Stomach smooth muscle (tissue), 2 donors: ENCODE measurements around the gene PNRC1.

ENCODE experiments used
- H3K27ac ChIP-seq: one replicate; pipeline ENCODE4 v1.7.0; 2013; ENCODE audit warnings: mild to moderate bottlenecking, low read length, inconsistent platforms
- H3K27me3 ChIP-seq, 2 donors: one replicate each; pipeline ENCODE4 v1.7.0; 2013; ENCODE audit warnings: low read length in 2 of 2; ENCODE audit not compliant: insufficient read depth in 2 of 2, control insufficient read depth in 1 of 2
- H3K36me3 ChIP-seq, 2 donors: one replicate each; pipeline ENCODE4 v1.7.0; 2013; ENCODE audit warnings: low read length in 2 of 2; ENCODE audit not compliant: control insufficient read depth in 2 of 2, insufficient read depth in 2 of 2
- H3K4me1 ChIP-seq: one replicate; pipeline ENCODE4 v1.7.0; 2013; ENCODE audit warnings: low read length; ENCODE audit not compliant: control insufficient read depth, insufficient read depth
- H3K4me3 ChIP-seq, 2 donors: one replicate each; pipeline ENCODE4 v1.7.0; 2013; ENCODE audit warnings: low read length in 2 of 2
- H3K9ac ChIP-seq, 2 donors: one replicate each; pipeline ENCODE4 v1.7.0; 2013; ENCODE audit warnings: low read length in 2 of 2, mild to moderate bottlenecking in 1 of 2
- H3K9me3 ChIP-seq, 2 donors: one replicate each; pipeline ENCODE4 v1.7.0; 2013; ENCODE audit warnings: low read length in 2 of 2; ENCODE audit not compliant: control insufficient read depth in 2 of 2
- donor health status: healthy.
- donor health status: Pancreatic carcinoma.

PNRC1 gene

DNA sequence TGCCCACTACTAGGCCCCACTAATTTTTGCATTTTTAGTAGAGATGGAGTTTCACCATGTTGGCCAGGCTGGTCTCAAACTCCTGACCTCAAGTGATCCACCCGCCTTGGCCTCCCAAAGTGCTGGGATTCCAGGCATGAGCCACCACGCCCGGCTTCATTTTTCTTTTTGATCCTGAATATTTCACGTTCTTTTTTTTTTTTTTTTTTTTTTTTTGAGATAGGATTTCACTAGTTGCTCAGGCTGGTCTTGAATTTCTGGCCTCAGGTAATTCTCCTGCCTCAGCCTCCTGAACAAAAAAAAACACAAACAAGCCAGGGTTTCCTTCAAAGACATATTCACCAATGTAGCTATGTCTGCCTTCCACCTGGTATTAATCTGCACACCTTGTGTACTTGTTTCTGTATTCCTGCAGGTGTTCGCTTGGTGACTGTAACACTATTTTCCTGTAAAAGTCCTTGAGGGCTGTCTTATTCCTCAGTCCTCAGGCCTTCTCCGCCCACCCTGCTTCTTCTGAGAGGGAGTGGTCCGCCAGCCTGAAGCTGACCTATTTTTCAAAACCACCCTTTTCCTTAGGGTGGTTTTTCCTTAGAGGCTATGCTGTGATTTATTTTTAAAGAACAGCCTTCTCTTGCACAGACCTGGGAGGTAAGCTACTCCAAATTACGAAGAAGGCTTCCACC is 36.1 kb upstream of the PNRC1 start:
- H3K36me3 ChIP-seq: no peaks in the 10 kb centered on the region
- H3K9ac ChIP-seq: no peak overlapping the region
- H3K9me3 ChIP-seq: no peaks in the 10 kb centered on the region
- no peaks in the 10 kb centered on the region for H3K4me1 ChIP-seq
- no peak overlapping the region for H3K4me3 ChIP-seq
- no peaks in the 10 kb centered on the region for H3K27me3 ChIP-seq
- H3K27ac ChIP-seq: no peak overlapping the region

DNA sequence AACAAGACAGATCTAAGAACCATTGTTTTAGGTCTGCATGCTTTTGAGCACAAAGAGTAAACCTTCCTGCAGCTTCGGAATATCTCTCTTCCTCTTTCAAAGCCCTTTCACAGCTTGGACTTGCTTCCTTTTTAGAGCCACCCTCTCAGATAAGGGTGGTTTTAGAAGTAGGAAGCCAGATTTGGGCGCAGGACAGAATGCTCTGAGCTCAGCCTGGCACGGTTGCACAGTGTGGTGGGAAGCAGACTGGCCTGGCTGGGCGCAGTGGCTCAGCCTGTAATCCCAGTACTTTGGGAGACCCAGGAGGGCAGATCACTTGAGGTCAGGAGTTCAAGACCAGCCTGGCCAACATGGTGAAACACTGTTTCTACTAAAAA is 35.6 kb upstream of the PNRC1 start:
- Histone ChIP-seq H3K4me3 (no peak overlapping the region), H3K9me3 (no peaks in the 10 kb centered on the region), H3K27me3 (no peaks in the 10 kb centered on the region), H3K9ac (no peak overlapping the region), H3K27ac (no peak overlapping the region), H3K4me1 (no peaks in the 10 kb centered on the region), H3K36me3 (no peaks in the 10 kb centered on the region)

DNA sequence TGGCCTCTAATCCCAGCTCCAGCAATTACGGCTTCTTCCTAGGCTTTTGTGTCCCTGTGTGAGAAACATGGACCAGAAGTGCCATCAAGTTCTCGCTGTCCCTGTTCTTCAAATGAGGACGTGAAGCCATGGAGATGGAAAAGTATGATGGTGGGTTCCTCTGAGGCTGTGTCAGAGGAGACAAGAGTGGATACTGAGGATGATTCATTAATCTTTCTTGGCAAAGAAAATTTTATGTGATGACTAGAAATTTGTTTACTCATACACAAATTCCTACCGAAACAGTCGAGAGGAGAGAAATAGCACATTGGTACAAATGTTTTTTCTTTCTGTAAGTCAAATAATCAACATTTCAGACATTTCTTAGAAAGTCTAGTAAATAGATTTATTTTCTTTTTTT is 35.0 kb upstream of the PNRC1 start:
- no peaks in the 10 kb centered on the region for H3K27me3 ChIP-seq
- H3K9ac ChIP-seq: no peak overlapping the region
- no peaks in the 10 kb centered on the region for H3K9me3 ChIP-seq
- no peak overlapping the region for H3K4me3 ChIP-seq
- H3K4me1 ChIP-seq: no peaks in the 10 kb centered on the region
- no peak overlapping the region for H3K27ac ChIP-seq
- no peaks in the 10 kb centered on the region for H3K36me3 ChIP-seq

DNA sequence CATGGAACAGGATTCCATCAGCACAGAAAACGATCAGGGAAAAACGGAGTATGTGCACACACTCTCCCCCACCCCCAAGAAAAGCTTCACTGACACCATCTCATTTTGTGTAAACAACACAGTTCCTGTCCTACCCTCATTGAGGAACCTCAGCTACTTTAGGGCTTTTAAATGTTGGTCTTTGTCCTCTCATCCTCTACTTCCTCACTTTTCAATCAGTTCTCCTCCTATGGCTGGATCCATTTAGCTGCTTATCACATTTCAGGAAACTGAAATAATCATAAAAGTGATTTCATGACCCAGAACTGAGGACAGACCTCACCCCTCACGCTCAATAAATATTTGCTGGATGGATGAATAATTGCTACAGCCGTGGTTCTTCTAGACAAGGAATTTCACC is 33.1 kb upstream of the PNRC1 start:
- Histone ChIP-seq H3K9ac (no peak overlapping the region), H3K27me3 (no peaks in the 10 kb centered on the region), H3K4me3 (no peak overlapping the region), H3K27ac (no peak overlapping the region), H3K36me3 (no peaks in the 10 kb centered on the region), H3K4me1 (no peaks in the 10 kb centered on the region), H3K9me3 (no peaks in the 10 kb centered on the region)

DNA sequence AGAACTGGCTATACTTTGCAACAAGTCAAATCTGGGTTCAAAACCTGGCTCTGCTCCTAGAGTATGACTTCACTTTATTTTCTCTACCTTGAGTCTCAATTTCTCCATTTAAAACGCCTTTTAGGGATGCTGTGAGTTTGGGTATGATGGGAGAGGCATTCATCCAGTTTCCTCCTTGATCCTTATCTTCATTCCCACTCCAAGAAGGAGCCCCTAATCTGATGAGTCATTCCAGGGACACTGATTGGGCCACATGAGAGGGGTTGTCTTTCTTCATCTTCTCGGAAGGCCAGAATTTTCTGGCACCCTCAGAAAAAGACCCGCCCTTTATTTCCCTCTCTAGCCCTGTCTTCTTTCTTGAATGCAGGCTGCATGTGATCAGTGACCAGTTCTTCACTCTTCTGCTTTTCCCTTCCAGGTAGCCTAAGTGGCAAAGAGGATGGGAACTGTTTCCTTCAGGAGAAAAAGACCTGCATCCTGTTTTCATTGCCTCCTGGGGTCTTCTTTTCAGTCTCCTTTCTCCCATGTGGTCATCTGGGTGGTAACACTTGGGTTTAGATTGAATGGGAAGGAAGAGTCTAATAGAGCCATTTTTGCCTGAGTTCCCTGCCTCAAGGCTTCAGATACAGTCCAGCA is 32.1 kb upstream of the PNRC1 start:
- Histone ChIP-seq H3K4me3 (no peak overlapping the region), H3K9me3 (no peaks in the 10 kb centered on the region), H3K27ac (no peak overlapping the region), H3K27me3 (no peaks in the 10 kb centered on the region), H3K4me1 (no peaks in the 10 kb centered on the region), H3K9ac (no peak overlapping the region), H3K36me3 (no peaks in the 10 kb centered on the region)

DNA sequence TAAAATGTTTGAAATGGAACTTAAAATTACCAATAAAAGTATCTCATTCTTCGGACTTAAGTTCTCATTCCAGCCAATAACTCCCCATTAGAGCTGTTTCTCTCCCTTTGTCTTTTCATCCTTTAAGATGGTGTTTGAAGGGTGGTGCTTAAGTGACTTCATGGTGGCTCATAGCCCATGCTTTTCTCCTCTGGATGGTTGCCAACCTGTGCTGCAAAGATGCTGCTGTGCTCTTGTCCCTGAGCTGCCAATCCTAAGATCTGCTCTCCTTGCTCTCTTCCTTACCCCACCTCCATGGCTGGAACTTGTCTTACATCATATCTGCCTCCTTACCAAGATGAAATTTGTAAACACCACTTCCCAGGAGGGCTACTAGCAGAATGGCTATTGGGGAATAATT is 31.6 kb upstream of the PNRC1 start:
- Histone ChIP-seq H3K36me3 (no peaks in the 10 kb centered on the region), H3K4me3 (no peak overlapping the region), H3K27ac (no peak overlapping the region), H3K4me1 (no peaks in the 10 kb centered on the region), H3K27me3 (no peaks in the 10 kb centered on the region), H3K9me3 (no peaks in the 10 kb centered on the region), H3K9ac (no peak overlapping the region)

DNA sequence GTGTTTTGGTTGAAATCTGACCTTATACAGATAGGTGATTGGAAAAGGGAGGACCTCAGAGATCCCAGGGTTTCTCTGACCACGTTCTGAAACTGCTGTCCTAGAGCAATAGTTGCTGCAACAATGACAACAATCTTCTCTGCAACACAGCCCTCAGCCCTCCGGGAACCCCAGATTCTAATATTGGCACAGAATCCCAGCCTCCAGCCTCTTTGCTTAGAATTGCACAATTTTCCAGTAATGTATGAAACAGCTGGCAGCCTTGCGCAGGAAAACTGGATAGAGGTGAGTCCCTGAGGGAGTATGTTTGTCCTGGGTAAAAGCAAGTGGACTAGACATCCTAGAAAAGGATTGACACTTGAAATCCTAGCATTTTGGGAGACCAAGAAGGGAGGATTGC is 30.4 kb upstream of the PNRC1 start:
- Histone ChIP-seq H3K9ac (no peak overlapping the region), H3K27ac (no peak overlapping the region), H3K36me3 (no peaks in the 10 kb centered on the region), H3K27me3 (no peaks in the 10 kb centered on the region), H3K4me3 (no peak overlapping the region), H3K4me1 (no peaks in the 10 kb centered on the region), H3K9me3 (no peaks in the 10 kb centered on the region)

DNA sequence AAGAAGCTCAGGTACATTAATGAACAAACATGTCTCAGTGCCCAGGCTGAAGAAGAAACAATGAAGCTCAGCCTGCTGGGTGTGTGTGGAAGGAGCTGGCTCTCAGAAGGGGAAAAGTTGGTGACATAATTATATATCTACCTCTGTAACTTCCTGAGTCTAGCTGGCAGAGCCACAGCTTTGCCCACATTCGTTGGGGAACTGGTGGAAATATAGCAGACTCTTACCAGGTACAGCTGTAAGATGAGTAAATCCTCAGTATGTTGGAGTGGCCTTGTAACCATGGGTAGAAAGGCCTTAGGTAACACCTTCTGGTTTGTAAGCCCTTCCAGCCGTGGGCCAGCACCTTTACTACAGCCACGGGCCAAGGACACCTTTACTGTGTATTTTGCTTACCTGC is 29.9 kb upstream of the PNRC1 start:
- Histone ChIP-seq H3K4me1 (no peaks in the 10 kb centered on the region), H3K27me3 (no peaks in the 10 kb centered on the region), H3K4me3 (no peak overlapping the region), H3K9ac (no peak overlapping the region), H3K27ac (no peak overlapping the region), H3K9me3 (no peaks in the 10 kb centered on the region), H3K36me3 (no peaks in the 10 kb centered on the region)

DNA sequence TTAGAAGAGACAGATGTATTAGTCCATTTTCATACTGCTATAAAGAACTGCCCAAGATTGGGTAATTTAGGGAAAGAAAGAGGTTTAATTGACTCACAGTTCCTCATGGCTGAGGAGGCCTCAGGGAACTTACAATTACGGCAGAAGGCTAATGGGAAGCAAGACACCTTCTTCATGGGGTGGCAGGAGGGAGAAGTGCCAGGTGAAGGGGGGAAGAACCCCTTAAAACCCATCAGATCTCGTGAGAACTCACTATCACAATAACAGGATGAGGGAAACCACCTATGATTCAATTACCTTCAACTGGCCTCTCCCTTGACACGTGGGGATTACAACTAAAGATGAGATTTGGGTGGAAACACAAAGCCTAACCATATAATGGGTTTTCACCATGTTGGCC is 28.9 kb upstream of the PNRC1 start:
- H3K36me3 ChIP-seq: no peaks in the 10 kb centered on the region
- no peak overlapping the region for H3K27ac ChIP-seq
- no peaks in the 10 kb centered on the region for H3K27me3 ChIP-seq
- H3K9ac ChIP-seq: no peak overlapping the region
- no peaks in the 10 kb centered on the region for H3K9me3 ChIP-seq
- H3K4me3 ChIP-seq: no peak overlapping the region
- no peaks in the 10 kb centered on the region for H3K4me1 ChIP-seq

DNA sequence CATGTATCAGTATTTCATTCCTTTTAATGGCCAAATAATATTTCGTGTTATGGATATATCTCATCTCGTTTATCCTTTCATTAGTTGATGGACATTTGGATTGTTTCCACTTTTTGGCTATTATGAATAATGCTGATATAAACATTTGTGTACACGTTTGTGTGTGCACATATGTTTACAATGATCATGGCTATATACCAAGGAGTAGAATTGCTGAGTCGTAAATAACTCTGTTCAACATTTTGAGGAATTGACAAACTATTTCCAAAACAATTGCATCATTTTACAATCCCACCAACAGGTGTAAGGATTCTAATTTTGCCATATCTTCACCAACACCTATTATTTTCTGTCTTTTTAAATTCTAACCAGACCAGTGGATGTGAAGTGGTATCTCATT is 26.3 kb upstream of the PNRC1 start:
- H3K9me3 ChIP-seq: no peaks in the 10 kb centered on the region
- no peaks in the 10 kb centered on the region for H3K27me3 ChIP-seq
- no peak overlapping the region for H3K4me3 ChIP-seq
- H3K4me1 ChIP-seq: no peaks in the 10 kb centered on the region
- H3K27ac ChIP-seq: no peak overlapping the region
- no peak overlapping the region for H3K9ac ChIP-seq
- H3K36me3 ChIP-seq: no peaks in the 10 kb centered on the region

DNA sequence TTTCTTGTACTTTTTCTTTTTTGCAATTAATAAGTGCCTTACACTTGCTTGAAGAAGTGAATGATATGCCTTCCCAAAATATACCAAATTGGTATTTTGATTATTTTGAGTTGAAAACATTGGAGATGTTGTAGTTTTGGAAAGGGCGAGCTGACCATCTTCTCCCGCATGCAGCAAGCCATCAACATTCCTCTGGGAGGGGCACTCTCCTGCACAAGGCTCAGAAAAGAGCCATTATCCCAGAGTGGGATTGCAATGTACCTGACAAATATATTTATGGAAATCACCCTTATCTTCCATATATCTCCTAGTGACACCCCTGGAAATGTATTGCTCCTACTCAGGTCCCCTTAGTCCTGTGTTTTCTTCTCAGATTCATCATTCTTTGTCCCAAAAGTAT is 22.8 kb upstream of the PNRC1 start:
- no peaks in the 10 kb centered on the region for H3K9me3 ChIP-seq

More for the DNA sequence above, 22.8 kb upstream of the PNRC1 start:
- no peaks in the 10 kb centered on the region for H3K4me1 ChIP-seq
- no peak overlapping the region for H3K4me3 ChIP-seq
- H3K36me3 ChIP-seq: no peaks in the 10 kb centered on the region
- H3K27ac ChIP-seq: no peak overlapping the region
- H3K9ac ChIP-seq: no peak overlapping the region
- H3K27me3 ChIP-seq: no peaks in the 10 kb centered on the region
